HEK293T (cell line): ENCODE measurements around the gene ARRB1.

Experiments
- ARNT ChIP-seq: fragments of 450-650 bp; IDR thresholded peaks from 2 replicates; pipeline ENCODE4 v1.6.1; 2017; ENCODE audit warnings: mild to moderate bottlenecking
- BHLHE40 ChIP-seq: fragments of 450-650 bp; IDR thresholded peaks from 2 replicates; pipeline ENCODE4 v1.6.1; 2016; ENCODE audit warnings: mild to moderate bottlenecking, moderate library complexity, borderline replicate concordance
- CTBP1 ChIP-seq: fragments of 450-650 bp; IDR thresholded peaks from 2 replicates; pipeline ENCODE4 v1.6.1; 2016; ENCODE audit warnings: borderline replicate concordance
- FOXM1 ChIP-seq: fragments of 450-650 bp; IDR thresholded peaks from 2 replicates; pipeline ENCODE4 v1.6.1; 2017; ENCODE audit warnings: mild to moderate bottlenecking, borderline replicate concordance
- HDGF ChIP-seq: fragments of 450-650 bp; IDR thresholded peaks from 2 replicates; pipeline ENCODE4 v1.6.1; 2017; ENCODE audit warnings: antibody characterized with exemption, borderline replicate concordance
- NFRKB ChIP-seq: fragments of 450-650 bp; IDR thresholded peaks from 2 replicates; pipeline ENCODE4 v1.6.1; 2016; ENCODE audit warnings: mild to moderate bottlenecking, moderate library complexity
- PKNOX1 ChIP-seq: fragments of 450-650 bp; IDR thresholded peaks from 2 replicates; pipeline ENCODE4 v1.6.1; 2016
- SP1 ChIP-seq: fragments of 450-650 bp; IDR thresholded peaks from 2 replicates; pipeline ENCODE4 v1.6.1; 2017
- SUZ12 ChIP-seq: fragments of 450-650 bp; IDR thresholded peaks from 2 replicates; pipeline ENCODE4 v1.6.1; 2016; ENCODE audit warnings: mild to moderate bottlenecking
- TARDBP ChIP-seq: fragments of 450-650 bp; IDR thresholded peaks from 2 replicates; pipeline ENCODE4 v1.6.1; 2016
- ZNF384 ChIP-seq: fragments of 450-650 bp; IDR thresholded peaks from 2 replicates; pipeline ENCODE4 v1.6.1; 2016

- no peak for TF ChIP-seq FOXM1
- no peak for TF ChIP-seq ZNF384
- no peak for TF ChIP-seq ARNT
- TF ChIP-seq CTBP1 = no peak
- no peak for TF ChIP-seq BHLHE40
- no peak for TF ChIP-seq NFRKB
- TF ChIP-seq SP1 = no peak
- no peak for TF ChIP-seq PKNOX1
- TF ChIP-seq HDGF = no peak
- TF ChIP-seq TARDBP = no peak
- TF ChIP-seq SUZ12 = no peak
Observed at GRCh38 chr11:75302371-75302770, 49.1 kb downstream of the ARRB1 start.
